EH (cell line): ENCODE results near the gene GNB1L.

Experiments used
- DNase-seq: peaks from one replicate; pipeline ENCODE4 v3.0.0-alpha.2; 2015; ENCODE audit warnings: low read depth

The GNB1L gene

GRCh38 chr22:19760951-19761724 lies 93.5 kb downstream of the GNB1L start:
- DNase-seq: no peak

GRCh38 chr22:19760058-19760950 lies 94.4 kb downstream of the GNB1L start, which contains the start of gene TBX1:
TSS of gene TBX1 (plus strand) at chr22:19760778. CDS start at chr22:19760844, 66 bp downstream.
- no peak for DNase-seq

GRCh38 chr22:19759427-19760057 lies 95.1 kb downstream of the GNB1L start:
- no peak for DNase-seq

- no peak for DNase-seq
Measured at GRCh38 chr22:19758896-19759426, 95.7 kb downstream of the GNB1L start.

GRCh38 chr22:19757985-19758895 lies 96.4 kb downstream of the GNB1L start:
- no peak for DNase-seq

GRCh38 chr22:19757140-19757984 lies 97.3 kb downstream of the GNB1L start:
- DNase-seq: no peak

GRCh38 chr22:19756288-19757128 lies 98.2 kb downstream of the GNB1L start:
- DNase-seq: peak; percentile 34

GRCh38 chr22:19755722-19756287 lies 98.9 kb downstream of the GNB1L start:
- DNase-seq: no peak

- no peak for DNase-seq
Measured at GRCh38 chr22:19755145-19755710, 99.4 kb downstream of the GNB1L start.

GRCh38 chr22:19754701-19755144 lies 100.0 kb downstream of the GNB1L start:
- no peak for DNase-seq

GRCh38 chr22:19753996-19754700 lies 100.5 kb downstream of the GNB1L start:
- no peak for DNase-seq

GRCh38 chr22:19753090-19753842 lies 101.4 kb downstream of the GNB1L start:
- no peak for DNase-seq

- DNase-seq: no peak
Measured at GRCh38 chr22:19751497-19752245, 103.0 kb downstream of the GNB1L start.

- peak; percentile 52 for DNase-seq
Measured at GRCh38 chr22:19750507-19751490, 103.9 kb downstream of the GNB1L start.

GRCh38 chr22:19749876-19750275 lies 104.8 kb downstream of the GNB1L start:
- DNase-seq: no peak
